A204.1 (cell line): Measurements from ENCODE around the gene MMP24OS.

Source experiments
- FAIRE-seq: peaks from 2 replicates; lab custom pipeline; 2012; peaks lifted over from hg19 to GRCh38; lab: Jason Lieb, UNC

The MMP24OS gene

DNA sequence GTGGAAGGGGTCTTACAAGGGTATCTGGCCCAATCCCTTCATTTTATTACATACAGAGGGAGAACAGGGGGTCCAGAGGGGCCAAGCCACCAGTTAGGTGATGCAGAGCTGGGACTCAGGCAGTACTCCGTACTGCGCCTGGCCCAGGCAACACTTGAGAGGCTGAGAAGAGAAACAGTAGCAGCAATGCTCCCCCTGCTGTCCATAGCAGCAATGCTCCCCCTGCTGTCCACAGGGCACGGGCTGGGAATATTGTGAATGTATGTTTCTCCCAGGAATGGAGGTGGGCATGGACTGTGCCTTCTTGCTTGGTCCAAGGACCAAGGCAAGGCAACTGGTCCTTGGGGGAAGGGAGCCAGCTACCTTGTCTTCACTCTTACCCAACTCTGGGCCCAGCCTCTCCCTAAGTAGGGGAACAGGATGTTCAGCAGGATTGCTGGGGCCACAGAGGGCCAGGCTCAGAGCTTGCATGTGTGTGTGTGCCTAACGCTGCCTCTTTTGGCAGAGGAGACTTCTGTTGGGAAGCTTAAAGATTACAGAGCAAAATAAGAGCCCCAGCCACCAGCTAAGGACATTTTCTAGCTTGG lies 29.1 kb upstream of the MMP24OS start:
- FAIRE-seq = no peak

DNA sequence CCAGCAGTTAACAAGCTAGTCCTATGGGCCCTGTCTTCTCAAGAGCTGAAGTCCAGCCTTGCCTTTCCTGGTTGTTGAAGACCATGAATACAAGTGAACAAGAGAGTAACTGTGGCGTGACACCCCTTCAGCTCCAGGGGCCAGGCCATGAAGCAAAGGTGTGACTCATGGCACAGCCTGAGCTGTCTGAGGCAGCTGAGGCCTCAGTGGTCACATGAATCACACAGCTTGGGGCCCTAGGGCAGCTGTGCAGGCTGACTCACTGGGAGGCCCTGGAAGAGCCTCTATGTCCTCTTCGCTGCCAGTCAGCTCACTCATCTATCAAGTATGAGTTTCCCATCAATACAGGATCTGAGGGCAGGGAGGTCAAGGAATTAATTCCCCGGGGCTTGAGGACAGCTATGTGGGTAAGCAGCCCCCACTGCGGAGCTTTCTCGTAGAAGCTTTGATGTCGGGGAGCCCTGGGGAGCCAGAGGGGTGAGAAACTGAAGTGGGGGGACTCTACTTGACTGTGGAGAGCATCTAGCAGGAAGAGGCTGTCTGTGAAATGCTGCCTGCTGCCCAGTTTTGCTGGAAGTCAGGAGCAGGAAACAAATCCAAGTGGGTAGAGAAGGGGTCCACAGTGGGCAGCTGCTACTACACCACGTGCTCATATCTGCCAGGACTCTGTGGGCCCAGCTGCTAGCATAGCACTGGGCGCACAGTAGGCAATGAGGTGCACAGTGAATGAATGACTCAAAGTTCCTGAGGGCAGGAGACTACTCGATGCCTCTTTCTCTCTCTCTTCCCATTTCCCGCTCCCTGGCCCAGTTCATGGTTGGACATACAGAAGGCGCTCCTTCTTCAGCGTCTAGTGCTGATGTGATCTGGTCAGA lies 28.0 kb upstream of the MMP24OS start:
- no peak for FAIRE-seq

DNA sequence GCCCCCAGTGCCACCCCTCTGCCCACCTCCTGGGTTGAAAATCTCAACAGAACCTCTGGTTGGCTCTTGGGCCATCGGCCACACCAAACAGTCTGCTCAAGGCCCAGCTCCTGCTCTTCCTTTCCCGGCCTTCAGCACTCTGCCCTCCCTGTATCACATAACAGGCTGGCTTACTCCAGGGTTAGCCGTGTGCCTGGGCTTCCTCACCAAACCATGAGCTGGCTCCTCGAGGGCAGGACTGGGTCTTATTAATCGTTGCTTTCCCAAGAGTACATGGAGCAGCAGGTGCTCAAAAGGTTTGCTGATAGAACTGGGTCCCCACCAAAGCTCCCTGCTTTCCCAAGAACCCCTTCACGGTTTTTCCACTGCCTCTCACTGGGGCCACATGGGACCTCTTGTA lies 27.0 kb upstream of the MMP24OS start:
- no peak for FAIRE-seq

DNA sequence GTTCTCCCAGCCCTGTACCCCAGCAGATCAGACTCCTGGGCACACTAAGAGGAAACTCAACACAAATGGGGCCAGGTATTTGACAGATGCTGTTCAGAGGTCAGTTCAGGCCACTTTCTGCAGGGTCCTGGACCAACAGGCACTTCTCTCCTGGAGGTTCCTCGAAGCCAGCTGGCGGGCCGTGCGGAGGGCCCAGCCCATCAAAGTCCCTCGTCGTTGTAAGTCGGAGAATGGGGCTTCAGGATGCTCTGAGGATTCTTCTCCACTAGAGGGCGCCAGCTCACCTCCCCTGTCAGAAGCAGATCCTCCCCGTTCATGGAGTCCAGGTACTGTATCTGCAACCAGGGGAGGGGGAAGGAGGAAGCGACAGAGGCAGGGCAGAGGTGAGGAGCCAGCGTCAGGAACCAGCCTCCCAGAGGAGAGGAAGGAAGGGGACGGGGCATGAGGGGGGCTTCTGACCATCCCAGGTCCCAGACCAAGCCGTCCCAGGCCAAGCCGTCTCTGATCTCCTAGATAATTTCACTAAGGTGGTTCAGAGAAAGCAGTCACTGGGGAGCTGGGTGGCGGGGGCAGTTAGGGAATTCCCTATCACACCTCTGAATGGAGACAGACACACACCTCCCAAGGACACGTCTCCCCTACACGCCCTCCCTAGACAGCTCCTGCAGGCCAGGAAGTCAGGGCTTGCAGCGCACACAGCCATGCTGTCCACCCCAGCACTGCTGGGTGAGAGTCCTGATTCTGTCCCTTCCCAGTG lies 26.0 kb upstream of the MMP24OS start:
- FAIRE-seq = no peak

DNA sequence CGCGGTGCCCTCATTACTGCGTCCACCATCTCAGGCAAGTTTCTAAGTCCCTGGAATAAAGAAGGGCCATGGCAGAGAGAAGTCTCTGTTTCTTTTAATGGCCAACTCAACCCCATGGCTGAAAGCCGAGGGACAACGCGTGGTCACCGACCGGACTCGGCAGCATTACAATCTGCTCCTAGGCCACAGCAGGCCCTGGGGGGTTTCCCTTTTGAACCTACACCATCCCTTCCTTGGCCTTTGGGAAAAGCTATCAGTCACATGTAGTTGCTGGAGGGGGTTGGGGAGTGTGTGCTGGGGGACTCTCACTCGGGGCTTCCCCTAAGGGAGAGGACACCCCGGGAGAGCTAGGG lies 25.4 kb upstream of the MMP24OS start:
- no peak for FAIRE-seq

DNA sequence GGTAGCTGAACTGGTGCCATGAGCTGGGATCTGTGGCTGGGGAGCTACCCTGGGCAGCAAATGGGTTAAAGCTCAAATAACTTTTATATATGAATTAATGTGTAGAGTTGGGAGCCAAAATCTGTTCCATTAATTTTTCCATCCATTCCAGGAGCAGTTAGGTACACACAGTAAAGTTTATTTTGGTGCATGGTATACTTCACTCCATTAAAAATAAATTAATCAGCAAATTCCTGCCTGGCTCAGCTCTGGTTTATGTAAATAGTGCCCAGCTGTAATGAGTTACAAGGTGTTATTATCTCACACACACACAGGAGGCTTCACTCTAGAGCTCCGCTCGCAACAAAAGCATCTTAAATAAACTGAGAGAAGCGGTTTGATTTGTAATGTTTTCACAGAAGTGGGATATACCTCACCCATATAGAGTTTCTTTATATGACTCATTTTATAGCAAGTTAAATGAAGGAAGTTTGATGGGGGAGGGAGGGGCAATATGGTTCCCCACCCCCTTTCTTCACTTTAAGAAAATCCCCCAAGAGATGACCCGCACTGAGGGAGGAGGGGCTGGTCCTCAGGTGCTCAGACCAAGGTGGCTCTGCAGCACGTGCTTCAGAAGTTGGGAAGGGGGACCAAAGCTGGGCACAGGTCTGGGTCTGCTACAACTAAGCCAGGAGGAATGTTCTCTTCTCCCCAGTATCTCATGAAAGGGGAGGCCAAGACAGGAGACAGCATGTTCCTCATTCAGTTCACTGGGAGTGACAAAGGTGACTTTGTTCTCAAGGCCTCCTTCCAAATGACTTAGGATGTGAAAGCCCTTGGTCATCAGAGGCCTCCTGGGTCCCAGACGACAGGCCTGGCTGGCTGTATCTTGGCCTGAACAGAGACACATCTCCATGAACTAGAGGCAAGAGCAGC lies 24.8 kb upstream of the MMP24OS start:
- FAIRE-seq = no peak

DNA sequence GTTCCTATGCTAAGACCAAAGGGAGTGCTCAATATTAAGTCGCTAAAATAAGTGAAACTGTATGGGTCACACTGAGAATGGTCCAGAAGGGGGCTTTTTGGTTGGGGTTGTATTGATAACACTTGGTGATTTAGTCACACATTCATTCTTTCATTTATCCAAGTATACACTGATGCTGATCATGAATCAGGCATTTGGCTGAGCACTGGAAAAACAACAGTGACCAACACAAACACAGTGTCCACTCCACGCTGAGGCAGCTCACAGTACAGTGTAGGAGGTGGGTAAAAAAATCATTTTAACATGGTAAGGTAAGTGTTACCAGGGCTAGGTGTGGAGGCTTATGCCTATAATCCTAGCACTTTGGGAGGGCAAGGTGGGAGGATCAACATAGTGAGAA lies 23.5 kb upstream of the MMP24OS start:
- no peak for FAIRE-seq

DNA sequence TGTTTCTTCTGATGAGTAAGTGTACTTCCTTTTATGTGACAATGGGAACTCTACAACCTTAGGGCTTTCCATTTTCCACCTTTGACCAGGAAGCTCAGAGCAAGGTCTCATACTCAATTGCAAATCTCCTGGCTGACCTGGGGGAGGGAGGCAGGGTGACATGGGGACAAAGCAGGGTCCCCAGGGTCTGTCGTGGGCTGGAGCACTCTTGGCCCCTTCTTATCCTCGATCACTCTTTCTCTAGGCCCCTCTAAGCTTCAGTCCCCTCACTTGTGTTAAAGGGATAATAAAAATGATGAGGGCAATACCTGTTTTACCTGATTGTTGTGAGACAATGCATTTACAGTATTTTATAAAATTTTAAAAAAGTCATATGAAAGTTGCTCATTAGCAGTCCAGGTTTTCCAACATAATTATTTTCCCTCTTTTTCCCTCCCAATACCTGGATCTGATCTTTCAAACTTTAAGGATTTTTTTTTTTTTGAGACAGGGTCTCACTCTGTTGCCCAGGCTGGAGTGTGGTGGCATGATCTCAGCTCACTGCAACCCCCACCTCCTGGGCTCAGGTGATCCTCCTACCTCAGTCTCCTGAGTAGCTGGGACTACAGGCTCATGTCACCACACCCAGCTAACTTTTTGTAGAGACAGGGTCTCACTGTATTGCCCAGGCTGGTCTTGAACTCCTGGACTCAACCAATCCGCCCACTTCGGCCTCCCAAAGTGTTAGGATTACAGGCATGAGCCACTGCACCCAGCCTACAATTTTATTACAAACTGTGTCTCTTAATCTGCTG lies 22.7 kb upstream of the MMP24OS start:
- FAIRE-seq = no peak

DNA sequence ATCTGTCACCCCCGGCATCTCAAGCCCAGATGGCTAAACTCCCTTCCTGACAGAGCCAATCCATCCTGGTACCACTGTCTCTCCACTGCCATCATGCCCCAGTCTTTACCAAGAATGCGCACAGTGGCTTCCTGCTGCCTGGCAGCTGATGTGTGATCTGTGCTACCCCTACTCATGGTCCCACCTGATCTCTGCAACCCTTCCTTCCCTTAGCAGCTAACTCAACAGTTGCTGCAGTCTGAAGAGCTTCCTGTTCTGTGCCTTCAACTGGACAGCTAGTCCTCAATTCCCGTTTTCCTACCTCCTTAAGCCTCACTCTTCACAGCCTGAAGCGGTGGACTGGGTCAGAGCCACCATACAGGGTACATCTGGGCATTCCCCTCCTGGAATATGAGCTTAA lies 21.9 kb upstream of the MMP24OS start:
- FAIRE-seq = no peak

DNA sequence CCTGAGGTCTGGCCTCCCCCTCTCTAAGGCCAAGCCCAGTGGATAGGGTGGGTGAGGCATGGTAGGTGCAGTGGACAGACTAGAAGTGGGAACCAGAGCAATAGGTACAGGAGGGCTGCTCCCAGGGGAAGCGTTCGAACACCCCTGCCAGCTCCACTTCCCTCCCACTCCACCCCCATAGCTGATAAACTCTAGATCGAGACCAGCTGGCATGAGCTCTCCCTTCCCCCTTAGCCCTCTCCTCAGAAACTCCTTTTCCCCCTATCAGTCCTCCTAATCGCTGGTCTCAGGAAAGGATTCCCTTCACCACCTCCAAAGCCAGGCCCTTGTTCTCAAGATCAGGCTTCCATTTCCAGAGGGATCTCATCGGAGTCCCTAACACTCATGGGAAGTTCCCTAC lies 20.3 kb upstream of the MMP24OS start:
- no peak for FAIRE-seq

DNA sequence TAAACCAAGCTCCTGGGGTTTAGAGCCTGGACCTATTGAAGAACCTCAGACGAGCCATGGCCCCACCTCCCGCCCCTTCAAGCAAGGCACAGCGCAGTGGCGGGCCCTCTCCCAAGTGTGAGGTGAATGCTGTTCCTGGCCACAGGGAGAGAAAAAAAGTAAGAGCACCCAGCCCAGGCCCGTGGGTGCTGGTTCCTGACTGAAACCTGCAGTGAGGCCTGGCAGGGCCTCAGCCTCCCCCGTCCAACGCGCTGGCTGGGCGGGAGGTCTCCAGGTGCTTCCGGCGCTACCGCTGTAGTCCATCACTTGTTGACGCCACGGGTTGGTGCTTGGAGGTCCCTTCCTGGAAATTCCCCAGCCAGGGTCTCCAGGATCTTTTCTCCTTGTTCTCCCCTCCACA lies 19.8 kb upstream of the MMP24OS start:
- no peak for FAIRE-seq

DNA sequence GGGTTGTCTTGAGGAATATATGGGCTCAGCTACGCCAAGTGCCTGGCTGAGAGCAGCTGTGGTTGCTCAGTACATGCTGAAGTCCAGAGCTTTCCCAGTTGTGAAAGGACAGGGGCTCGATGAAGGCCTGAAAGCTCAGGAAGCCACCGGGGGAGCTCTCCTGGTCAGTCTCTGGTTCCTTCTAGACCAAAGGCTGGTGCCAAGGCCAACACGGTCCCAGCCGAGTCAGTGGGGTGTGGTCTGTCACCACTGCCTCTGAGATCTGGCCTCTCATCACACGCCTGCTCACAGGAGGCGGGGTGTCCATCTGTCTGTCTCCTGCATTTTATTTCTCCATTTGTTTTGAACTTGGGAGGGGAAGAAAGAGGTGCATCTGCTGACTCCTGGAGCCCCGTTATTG lies 19.2 kb upstream of the MMP24OS start:
- no peak for FAIRE-seq

DNA sequence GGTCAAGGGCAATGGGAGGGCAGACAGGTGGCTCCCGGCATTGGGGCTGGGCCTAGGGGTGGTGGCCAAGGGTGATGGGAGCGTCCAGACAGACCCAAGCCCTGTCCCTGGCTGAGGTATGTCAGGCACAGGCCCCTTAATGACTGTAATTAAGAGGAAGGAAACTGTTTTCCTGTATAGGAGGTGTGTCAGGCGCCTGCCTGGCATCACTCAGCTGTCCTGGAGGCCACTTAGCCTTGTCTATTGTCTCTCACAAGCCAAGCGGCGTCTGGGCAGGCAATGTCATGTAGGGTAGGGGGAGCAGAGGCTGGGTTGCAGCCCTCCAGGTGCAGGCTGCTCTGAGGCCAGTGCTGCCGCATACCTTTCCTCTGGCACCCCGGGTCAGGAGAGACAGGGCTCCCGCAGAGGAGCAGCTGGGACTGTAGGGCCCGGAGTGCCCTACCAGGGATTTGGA lies 18.2 kb upstream of the MMP24OS start:
- FAIRE-seq = no peak

DNA sequence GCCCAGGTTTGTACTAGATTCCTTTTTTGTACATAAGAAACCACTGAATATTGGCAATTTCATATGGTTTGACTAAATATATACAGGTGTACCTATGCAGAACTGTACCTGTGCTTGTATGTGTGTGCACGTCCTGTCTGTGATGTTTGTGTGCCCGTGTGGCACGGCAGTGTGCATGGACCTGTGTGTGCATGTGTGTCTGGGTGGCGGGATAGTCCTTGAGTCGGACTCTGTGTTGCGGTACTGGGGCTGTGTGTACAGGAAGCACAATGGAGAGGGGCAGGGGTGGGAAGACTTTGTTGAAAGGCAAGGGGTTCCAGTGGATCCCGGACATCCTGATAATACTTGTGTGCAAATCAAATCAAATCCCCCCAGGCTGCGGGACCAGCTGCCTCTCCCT lies 17.8 kb upstream of the MMP24OS start:
- no peak for FAIRE-seq

DNA sequence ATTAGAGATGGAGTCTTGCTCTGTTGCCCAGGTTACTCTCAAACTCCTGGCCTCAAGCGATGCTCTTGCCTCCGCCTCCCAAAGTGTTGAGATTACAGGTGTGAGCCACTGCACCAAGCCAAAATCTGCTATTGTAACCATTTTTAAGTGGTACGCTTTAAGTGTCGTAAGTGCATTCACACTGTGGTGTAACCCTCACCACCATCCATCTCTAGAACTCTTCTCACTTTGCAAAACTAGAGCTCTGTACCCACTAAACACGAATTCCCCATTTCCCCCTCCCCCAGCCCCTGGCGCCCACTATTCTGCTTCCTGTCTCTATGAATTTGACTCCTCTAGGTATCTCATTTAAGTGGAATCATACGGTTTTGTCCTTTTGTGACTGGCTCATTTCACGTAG lies 17.1 kb upstream of the MMP24OS start:
- no peak for FAIRE-seq

DNA sequence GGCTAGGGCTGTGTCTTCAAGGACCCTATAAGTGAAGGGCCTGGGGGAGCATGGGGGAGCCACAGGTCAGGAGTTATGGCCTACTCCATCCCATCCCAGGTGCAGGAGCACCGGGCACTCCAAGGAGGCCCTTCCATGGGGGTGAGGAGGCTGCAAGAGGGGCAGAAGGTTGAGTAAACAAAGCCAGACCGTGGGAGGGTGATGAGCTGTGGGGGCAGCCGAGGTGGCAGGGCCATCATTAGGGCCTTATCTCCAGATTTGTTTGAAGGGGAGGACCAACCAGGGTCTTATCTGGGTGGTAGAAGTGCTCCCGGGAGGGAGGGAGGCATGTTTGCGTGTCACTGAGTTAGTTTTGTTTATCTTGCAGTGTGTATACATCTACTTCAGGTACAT lies 16.4 kb upstream of the MMP24OS start:
- FAIRE-seq = no peak

DNA sequence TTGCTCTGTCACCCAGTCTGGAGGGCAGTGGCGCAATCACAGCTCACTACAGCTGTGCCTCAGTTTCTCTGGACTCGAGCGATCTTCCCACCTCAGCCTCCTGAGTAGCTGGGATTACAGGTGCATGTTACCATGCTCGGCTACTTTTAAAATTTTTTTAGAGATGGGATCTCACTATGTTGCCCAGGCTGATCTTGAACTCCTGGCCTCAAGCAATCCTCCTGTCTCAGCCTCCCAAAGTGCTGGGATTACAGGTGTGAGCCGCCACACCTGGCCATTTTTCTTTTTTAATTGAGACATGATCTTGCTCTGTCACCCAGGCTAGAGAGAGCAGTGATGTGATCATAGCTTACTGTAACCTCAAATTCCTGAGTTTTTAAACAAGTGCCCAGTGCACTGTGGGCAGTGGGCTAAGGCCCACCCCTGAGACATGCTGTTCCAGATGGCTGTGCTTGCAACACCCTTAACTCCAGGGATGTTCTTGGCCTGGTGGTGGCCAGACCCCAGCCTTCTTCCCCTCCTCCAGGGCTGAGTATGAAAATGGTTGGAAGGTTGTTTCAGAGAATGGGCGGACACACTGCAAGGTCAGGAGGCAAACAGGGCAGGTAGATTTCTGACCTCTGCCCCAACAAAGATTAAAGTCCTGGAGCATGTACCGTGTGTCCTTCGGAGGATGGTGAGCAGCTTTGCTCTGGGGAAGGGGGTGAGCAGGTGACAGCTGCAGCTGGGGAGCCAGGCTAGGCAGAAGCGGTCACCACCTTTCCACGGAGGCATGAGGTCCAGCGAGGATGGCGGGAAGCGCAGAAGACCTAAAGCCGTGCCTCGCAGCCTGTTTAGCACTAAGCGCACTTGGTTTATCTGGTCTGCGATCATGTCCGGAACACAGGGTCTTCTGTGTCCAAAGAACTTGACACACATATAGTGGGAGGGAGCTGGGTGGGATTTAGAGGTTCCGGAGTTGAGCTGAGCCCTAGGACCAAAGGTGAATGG lies 15.7 kb upstream of the MMP24OS start:
- FAIRE-seq = no peak

DNA sequence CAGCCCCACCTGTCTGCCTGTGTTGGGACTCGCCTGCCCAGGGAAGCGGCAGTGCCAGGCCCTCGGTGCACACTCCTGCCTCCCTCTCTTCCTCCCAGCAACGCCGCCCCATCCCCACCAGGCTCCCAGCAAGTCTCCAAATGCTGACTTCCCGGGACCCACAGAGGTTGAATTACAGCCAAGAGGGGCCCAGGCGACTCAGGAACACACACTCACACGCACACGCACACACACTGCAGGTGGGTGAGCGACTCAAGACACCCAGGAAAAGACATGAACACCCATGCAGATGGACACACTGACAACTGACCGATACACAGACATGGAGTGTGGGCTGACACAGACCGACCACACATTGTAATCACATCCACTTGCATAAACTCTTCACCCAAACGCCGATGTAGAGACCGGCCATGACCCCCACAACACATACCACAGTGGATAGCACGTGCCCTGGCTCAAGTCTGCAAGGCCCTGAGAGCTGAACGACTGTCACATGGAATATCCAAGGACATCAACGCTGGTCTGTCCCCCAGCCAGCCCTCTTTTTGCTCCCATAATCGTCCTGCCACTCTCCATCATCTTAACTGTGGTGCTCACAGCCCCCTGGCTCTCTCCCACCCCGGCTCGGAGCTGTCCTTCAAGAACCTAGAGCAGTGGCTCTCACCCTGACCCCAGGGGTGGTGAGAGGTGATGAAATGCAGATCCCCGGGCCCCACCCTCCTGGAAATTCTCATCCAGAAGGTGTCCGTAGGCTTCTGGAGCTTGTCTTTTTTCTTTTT lies 14.8 kb upstream of the MMP24OS start:
- no peak for FAIRE-seq
